Activated CD4-positive, alpha-beta T cell treated with anti-CD3 and anti-CD28 coated beads, Interleukin-2, Interleukin-4, amounts not matched to agents 100 ng/mL and 50 ng/mL, durations not matched to agents 16 hours and 8 hours (primary cell): Measurements from ENCODE around the gene SLC43A1.

Experiments used
- DNase-seq: peaks from one replicate; pipeline ENCODE4 v3.0.0-alpha.2; 2020; ENCODE audit warnings: low spot score

Gene SLC43A1

GRCh38 chr11:57497303-57498247 is 17.9 kb downstream of the SLC43A1 start:
- no peak for DNase-seq

- no peak for DNase-seq
Measured at GRCh38 chr11:57496109-57496820, 19.2 kb downstream of the SLC43A1 start.

- DNase-seq = peak; percentile 77
Measured at GRCh38 chr11:57493507-57494503, 21.7 kb downstream of the SLC43A1 start.

- DNase-seq = peak; percentile 62
Measured at GRCh38 chr11:57491371-57492061, 24.0 kb downstream of the SLC43A1 start.

GRCh38 chr11:57490456-57491248 is 24.9 kb downstream of the SLC43A1 start:
- no peak for DNase-seq

GRCh38 chr11:57487920-57488659 is 27.4 kb downstream of the SLC43A1 start:
- DNase-seq = no peak

- no peak for DNase-seq
Measured at GRCh38 chr11:57487021-57487778, 28.3 kb downstream of the SLC43A1 start.

- no peak for DNase-seq
Measured at GRCh38 chr11:57485217-57485990, 30.1 kb downstream of the SLC43A1 start.

GRCh38 chr11:57484141-57484710 is 31.3 kb downstream of the SLC43A1 start:
- no peak for DNase-seq

- DNase-seq = no peak
Measured at GRCh38 chr11:57483562-57483918, 32.0 kb downstream of the SLC43A1 start.

- DNase-seq = peak; percentile 47
Measured at GRCh38 chr11:57482782-57483561, 32.5 kb downstream of the SLC43A1 start.

- DNase-seq = no peak
Measured at GRCh38 chr11:57481915-57482781, 33.4 kb downstream of the SLC43A1 start.

GRCh38 chr11:57481315-57481714 is 34.2 kb downstream of the SLC43A1 start:
- DNase-seq = no peak

- DNase-seq = peak; percentile 69
Measured at GRCh38 chr11:57480409-57481137, 34.9 kb downstream of the SLC43A1 start.

- no peak for DNase-seq
Measured at GRCh38 chr11:57479911-57480310, 35.6 kb downstream of the SLC43A1 start.
